ENCODE results near the gene BRPF1.

BRPF1 gene

GRCh38 chr3:9792405-9793160 lies 61.0 kb downstream of the BRPF1 start, which contains the start of the genes ARPC4 and TADA3:
Gene ARPC4, plus strand, starts transcription at chr3:9793082. Its CDS starts 40 bp downstream, at chr3:9793122.
Gene TADA3, minus strand, starts transcription at chr3:9792473. Its CDS starts 1,007 bp downstream, at chr3:9791466.
- DNase-seq (ENCODE audit: low spot score): peak; percentile 92

GRCh38 chr3:9793161-9793781 lies 61.7 kb downstream of the BRPF1 start:
- DNase-seq (ENCODE audit: low spot score): peak; percentile 51

GRCh38 chr3:9794400-9794799 lies 62.9 kb downstream of the BRPF1 start:
- no peak for DNase-seq (ENCODE audit: low spot score)

GRCh38 chr3:9795207-9795606 lies 63.7 kb downstream of the BRPF1 start:
- no peak for DNase-seq (ENCODE audit: low spot score)

- DNase-seq (ENCODE audit: low spot score): no peak
These were observed 65.8 kb downstream of the BRPF1 start for GRCh38 chr3:9797196-9797945.

Measured in activated CD4-positive, alpha-beta T cell treated with anti-CD3 and anti-CD28 coated beads, Interleukin-2, Interleukin-4, amounts not matched to agents 100 ng/mL and 50 ng/mL, durations not matched to agents 16 hours and 8 hours (primary cell).